Peyer's patch (tissue), 4 donors: ENCODE data around the gene EPHA6. TPM values are rescaled to one million over a fixed set of nuclear protein-coding genes. Genes with fewer than 3 reads are reported as not detected.
"Not testable (repeated sequence)": the region's sequence is repeated elsewhere in the genome, so short reads cannot be mapped to it uniquely, and the experiment has no call there.

Experiments
- DNase-seq, 3 donors: peaks; one replicate each; pipeline ENCODE4 v3.0.0-alpha.2; 2017 to 2019
- H3K27ac ChIP-seq, 4 donors: fragments of 200-600 bp; sonication (generic); one replicate each; pipeline ENCODE4 v1.5.1; 2016 to 2019
- H3K27me3 ChIP-seq, 2 donors: fragments of 200-600 bp; sonication (generic); one replicate each; pipeline ENCODE4 v1.5.1; 2019
- H3K36me3 ChIP-seq, 3 donors: fragments of 200-600 bp; sonication (generic); one replicate each; pipeline ENCODE4 v1.5.1; 2016 to 2019
- H3K4me1 ChIP-seq, 4 donors: fragments of 200-600 bp; sonication (generic); one replicate each; pipeline ENCODE4 v1.5.1; 2016 to 2019
- H3K4me3 ChIP-seq, 4 donors: fragments of 200-600 bp; sonication (generic); 1 replicate in 3 of 4; 2 replicates in 1 of 4; pipeline ENCODE4 v1.5.1; 2016 to 2019; ENCODE audit warnings: mild to moderate bottlenecking in 1 of 4
- H3K9me3 ChIP-seq, 4 donors: fragments of 200-600 bp; sonication (generic); one replicate each; pipeline ENCODE4 v1.5.1; 2016 to 2019; ENCODE audit warnings: mild to moderate bottlenecking in 1 of 4
- POLR2A ChIP-seq, 2 donors: fragments of 450-650 bp; IDR thresholded peaks; one replicate each; pipeline ENCODE4 v1.5.1; 2017; ENCODE audit warnings: antibody characterized with exemption in 2 of 2, mild to moderate bottlenecking in 2 of 2, moderate library complexity in 2 of 2
- total RNA-seq, 4 donors: library from RNA; depleted of rRNA; stranded (reverse); fragments of >200 nt; gene quantifications; one replicate each; pipeline ENCODE4 v1.1.0, GENCODE V29; 2016
- TF ChIP-seq, protein P1 (sequence below), 6 experiments: fragments of 450-650 bp in 4 of 6; fragments of 200-600 bp in 2 of 6; sonication (generic) in 1 of 6; IDR thresholded peaks; one replicate each; pipeline ENCODE4 v1.5.1; 2017 to 2019; ENCODE audit warnings: antibody characterized with exemption in 6 of 6, mild to moderate bottlenecking in 3 of 6, moderate library complexity in 1 of 6

The EPHA6 gene
- total RNA-seq, 4 donors from 2014 or later, result 1.7 to 2.1 (median 1.9) TPM; not detected in 1

DNA sequence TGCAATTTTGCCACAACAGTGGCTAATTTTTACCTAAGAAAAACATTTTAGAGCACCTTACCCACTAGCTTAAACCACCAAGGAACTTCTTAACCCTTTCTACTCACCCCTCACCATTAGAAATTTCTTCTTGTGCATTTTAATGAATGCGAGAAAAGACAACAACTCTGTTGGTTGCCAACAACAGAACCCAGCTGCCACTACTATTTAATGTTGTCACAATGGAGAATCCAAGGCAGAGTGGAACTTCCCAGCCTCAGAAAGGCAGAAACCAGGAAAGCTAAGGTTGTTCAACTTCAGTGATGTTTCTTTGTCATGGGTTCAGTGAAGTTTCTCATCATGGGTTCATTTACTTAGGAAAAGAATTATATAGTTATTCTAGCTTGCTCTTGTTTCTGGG, 625.0 kb downstream of the EPHA6 start:
- no peaks in the 10 kb centered on the region for H3K36me3 ChIP-seq

DNA sequence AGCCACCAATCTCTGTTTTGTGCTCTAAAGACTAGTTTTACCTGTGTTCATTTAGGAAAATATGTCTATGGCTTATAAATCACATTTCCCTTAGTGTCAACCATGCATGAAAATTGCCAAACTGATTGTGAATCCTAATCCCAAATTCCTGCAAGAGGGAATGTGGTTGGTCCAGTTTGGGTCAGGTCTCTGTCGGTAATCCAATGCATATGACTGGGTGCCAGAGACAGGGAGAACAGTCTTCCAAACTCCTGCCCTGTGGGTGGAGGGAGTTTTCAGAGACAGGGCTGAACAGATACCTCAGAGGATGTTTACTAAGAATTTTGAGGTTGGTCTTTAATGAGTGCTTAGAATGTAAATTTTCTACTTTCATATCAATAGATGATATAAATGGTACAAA, 649.6 kb downstream of the EPHA6 start:
- Histone ChIP-seq H3K36me3 (no peaks in the 10 kb centered on the region), H3K9me3 (no peaks in the 10 kb centered on the region), H3K27ac (no peak overlapping the region), H3K4me3 (no peak overlapping the region), H3K27me3 (no peaks in the 10 kb centered on the region), H3K4me1 (no peaks in the 10 kb centered on the region)
- no peak for TF ChIP-seq POLR2A (IDR thresholded peaks at IDR 0.05)
- TF ChIP-seq, protein P1, sequence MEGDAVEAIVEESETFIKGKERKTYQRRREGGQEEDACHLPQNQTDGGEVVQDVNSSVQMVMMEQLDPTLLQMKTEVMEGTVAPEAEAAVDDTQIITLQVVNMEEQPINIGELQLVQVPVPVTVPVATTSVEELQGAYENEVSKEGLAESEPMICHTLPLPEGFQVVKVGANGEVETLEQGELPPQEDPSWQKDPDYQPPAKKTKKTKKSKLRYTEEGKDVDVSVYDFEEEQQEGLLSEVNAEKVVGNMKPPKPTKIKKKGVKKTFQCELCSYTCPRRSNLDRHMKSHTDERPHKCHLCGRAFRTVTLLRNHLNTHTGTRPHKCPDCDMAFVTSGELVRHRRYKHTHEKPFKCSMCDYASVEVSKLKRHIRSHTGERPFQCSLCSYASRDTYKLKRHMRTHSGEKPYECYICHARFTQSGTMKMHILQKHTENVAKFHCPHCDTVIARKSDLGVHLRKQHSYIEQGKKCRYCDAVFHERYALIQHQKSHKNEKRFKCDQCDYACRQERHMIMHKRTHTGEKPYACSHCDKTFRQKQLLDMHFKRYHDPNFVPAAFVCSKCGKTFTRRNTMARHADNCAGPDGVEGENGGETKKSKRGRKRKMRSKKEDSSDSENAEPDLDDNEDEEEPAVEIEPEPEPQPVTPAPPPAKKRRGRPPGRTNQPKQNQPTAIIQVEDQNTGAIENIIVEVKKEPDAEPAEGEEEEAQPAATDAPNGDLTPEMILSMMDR (IDR thresholded peaks at IDR 0.05), result no peak
- no peak for DNase-seq

More for the DNA sequence above, 625.0 kb downstream of the EPHA6 start:
- H3K9me3 ChIP-seq, result no peaks in the 10 kb centered on the region
- no peak overlapping the region for H3K27ac ChIP-seq
- H3K4me3 ChIP-seq, result no peak overlapping the region
- DNase-seq, result no peak
- H3K27me3 ChIP-seq, result no peaks in the 10 kb centered on the region
- no peak for TF ChIP-seq POLR2A (IDR thresholded peaks at IDR 0.05)
- TF ChIP-seq, protein P1 (IDR thresholded peaks at IDR 0.05), result no peak
- no peaks in the 10 kb centered on the region for H3K4me1 ChIP-seq

DNA sequence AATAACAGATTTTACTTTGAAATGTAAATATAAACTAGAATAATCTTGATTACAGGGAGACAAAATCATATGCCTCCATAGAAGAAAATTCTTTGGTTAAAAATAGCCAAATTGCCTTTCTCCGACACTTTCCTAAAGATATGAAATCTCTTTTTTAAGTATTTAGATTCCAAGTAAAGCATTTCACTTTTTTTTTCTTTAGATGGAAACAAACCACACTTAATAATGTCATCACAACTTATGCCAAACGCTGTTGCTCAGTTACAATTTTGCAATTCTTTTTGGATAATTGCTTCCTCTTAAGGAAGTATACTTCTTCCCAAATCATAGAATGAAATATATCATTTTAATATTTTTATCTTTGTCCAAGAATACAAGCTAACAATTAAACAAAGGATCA, 656.1 kb downstream of the EPHA6 start:
- no peak for DNase-seq
- H3K4me3 ChIP-seq, result no peak overlapping the region
- H3K27ac ChIP-seq, result no peak overlapping the region
- H3K36me3 ChIP-seq, result no peaks in the 10 kb centered on the region
- H3K9me3 ChIP-seq, result no peaks in the 10 kb centered on the region
- no peaks in the 10 kb centered on the region for H3K27me3 ChIP-seq
- no peaks in the 10 kb centered on the region for H3K4me1 ChIP-seq
- TF ChIP-seq, protein P1 (IDR thresholded peaks at IDR 0.05), result no peak
- no peak for TF ChIP-seq POLR2A (IDR thresholded peaks at IDR 0.05)

DNA sequence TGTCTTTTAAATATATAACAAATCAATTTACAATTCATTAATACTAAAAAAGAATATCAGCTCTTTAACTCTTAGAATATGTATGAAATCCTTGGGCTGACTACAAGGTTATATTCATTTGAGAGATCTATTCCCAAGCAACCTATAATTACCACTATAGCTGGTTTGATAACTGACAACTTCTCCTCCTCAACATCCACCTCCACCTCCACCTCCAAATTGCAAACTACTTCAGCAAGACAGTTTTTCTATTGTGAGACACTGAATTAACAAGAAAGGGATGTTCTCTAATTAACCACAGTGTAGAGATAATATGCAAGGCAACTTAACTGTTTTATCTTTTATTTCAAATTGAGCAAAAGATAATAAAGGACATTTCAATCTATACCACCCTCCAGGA, 665.3 kb downstream of the EPHA6 start:
- Histone ChIP-seq H3K4me1 (no peaks in the 10 kb centered on the region), H3K27me3 (no peaks in the 10 kb centered on the region), H3K4me3 (no peak overlapping the region), H3K36me3 (no peaks in the 10 kb centered on the region), H3K27ac (no peak overlapping the region), H3K9me3 (peaks cover 0 to 4% (median 0%) of the 10 kb centered on the region in 4 donors)
- DNase-seq, result no peak
- TF ChIP-seq, protein P1 (IDR thresholded peaks at IDR 0.05), result no peak
- no peak for TF ChIP-seq POLR2A (IDR thresholded peaks at IDR 0.05)

DNA sequence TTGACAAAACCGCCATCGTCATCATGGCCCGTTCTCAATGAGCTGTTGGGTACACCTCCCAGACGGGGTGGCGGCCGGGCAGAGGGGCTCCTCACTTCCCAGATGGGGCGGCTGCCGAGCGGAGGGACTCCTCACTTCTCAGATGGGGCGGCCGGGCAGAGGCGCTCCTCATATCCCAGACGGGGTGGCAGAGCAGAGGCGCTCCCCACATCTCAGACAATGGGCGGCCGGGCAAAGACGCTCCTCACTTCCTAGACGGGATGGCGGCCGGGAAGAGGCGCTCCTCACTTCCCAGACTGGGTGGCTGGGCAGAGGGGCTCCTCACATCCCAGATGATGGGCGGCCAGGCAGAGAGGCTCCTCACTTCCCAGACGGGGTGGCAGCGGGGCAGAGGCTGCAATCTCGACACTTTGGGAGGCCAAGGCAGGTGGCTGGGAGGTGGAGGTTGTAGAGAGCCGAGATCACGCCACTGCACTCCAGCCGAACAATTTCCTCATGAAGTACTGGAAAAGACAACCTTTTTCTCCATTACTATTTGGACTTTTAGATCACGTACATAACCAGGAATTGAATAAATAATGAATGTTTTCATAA, 666.4 kb downstream of the EPHA6 start:
- not testable (repeated sequence) for H3K9me3 ChIP-seq, H3K4me3 ChIP-seq, DNase-seq, H3K27me3 ChIP-seq, H3K4me1 ChIP-seq, H3K36me3 ChIP-seq, H3K27ac ChIP-seq

DNA sequence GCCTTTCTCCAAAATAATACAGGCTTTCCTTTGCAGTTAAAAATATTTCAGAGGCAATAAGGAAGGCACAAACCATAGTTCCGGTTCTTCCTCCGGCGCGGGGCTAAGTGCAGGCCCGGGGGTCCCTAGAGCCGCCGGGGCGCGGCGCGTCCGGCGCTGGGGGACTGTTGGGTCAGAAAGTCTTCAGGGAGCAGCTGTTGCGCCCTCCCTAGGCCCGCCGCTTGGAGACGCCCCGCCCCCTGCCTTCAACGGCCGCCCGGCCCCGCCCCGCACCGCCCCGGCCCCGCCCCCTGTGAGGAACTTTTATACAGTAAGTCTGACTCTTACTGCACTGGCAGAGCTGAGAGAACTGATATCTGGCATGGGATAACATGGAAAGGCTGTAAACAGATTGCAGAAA, 667.0 kb downstream of the EPHA6 start:
- Histone ChIP-seq H3K36me3 (no peaks in the 10 kb centered on the region), H3K9me3 (peaks cover 0 to 4% (median 0%) of the 10 kb centered on the region in 4 donors), H3K27me3 (no peaks in the 10 kb centered on the region), H3K4me1 (no peaks in the 10 kb centered on the region), H3K4me3 (no peak overlapping the region), H3K27ac (no peak overlapping the region)
- TF ChIP-seq, protein P1 (IDR thresholded peaks at IDR 0.05), result no peak
- TF ChIP-seq POLR2A (IDR thresholded peaks at IDR 0.05), result no peak
- no peak for DNase-seq
